ENCODE results near the gene UCK2. TPM values are rescaled to one million over a fixed set of nuclear protein-coding genes. Genes with fewer than 3 reads are reported as not detected.
A peak's percentile ranks its signal among the peaks of the same experiment; 100 is the strongest.

UCK2 gene
- total and polyA plus RNA-seq, 9 of the 15 experiments (the other 6 are each of a cell fraction or from before 2014, with no cell fraction given): 71.6 to 145 (median 95.8) TPM

- H2AFZ ChIP-seq (ENCODE audit: low read depth, low read length): no peak overlapping the region
- no peak overlapping the region; the same call in 2 of the 3 replicates for H3K27ac ChIP-seq (ENCODE audit: extremely low read depth, low read depth, low read length)
- H3K9ac ChIP-seq (ENCODE audit: insufficient read depth in 1 of 2, low read depth in 2 of 2, low read length in 2 of 2): no peak overlapping the region
- no TSS peak for BruUV-seq (replicated peaks)
- 81% methylated on average over 5 of the region's 5 CpGs for WGBS (ENCODE audit: insufficient coverage, low coverage, missing lambda C conversion rate)
- ATAC-seq: peak; percentile 16; the same call in 2 of the 3 replicates
- TF ChIP-seq PURB (CRISPR knock-in tag; IDR thresholded peaks at IDR 0.05; ENCODE audit: low read depth): no peak
- peak in 1 of 2 experiments; percentile 9; a peak in 1 of 4 replicates for TF ChIP-seq RAD21 (CRISPR knock-in tag; conservative IDR thresholded peaks at IDR 0.05 in 1 of 2, IDR thresholded peaks at IDR 0.05 in 1 of 2)
- no peak for TF ChIP-seq FOXA3 (CRISPR knock-in tag; conservative IDR thresholded peaks at IDR 0.05 in 1 of 2, IDR thresholded peaks at IDR 0.05 in 1 of 2)
- TF ChIP-seq GTF2A2 (tag; IDR thresholded peaks at IDR 0.05): no peak
- no peak for TF ChIP-seq NR2F6 (CRISPR knock-in tag; IDR thresholded peaks at IDR 0.05)
- H3K4me2 ChIP-seq (ENCODE audit: insufficient read depth, low read length): no peak overlapping the region
- in situ Hi-C loops (cut with MboI) (no loop called here), intact Hi-C loops (cut with micrococcal nuclease) (no loop called here)
- CTCF ChIA-PET (ENCODE audit: low intra/inter-chr PET ratio): no interaction called here
- H3K4me1 ChIP-seq (replicated peaks in 1 of 2; ENCODE audit: control insufficient read depth in 2 of 2, insufficient read depth in 2 of 2, low read length in 2 of 2): peaks cover 2 to 15% of the 10 kb centered on the region in 2 experiments; a peak in 4 of 5 replicates
- H4K20me1 ChIP-seq (replicated peaks; ENCODE audit: control insufficient read depth, insufficient read depth, low read length): peaks cover 19% of the 10 kb centered on the region
- peaks cover 95% of the 10 kb centered on the region for H3K79me2 ChIP-seq (ENCODE audit: control insufficient read depth, insufficient read depth, low read length)
- no peaks in the 10 kb centered on the region for H3K9me3 ChIP-seq (replicated peaks; ENCODE audit: control insufficient read depth, insufficient read depth, low read depth, low read length)
- peaks cover 9% of the 10 kb centered on the region for H3K9me1 ChIP-seq (ENCODE audit: control insufficient read depth, insufficient read depth, low read length)
- peaks cover 22% of the 10 kb centered on the region for H3K36me3 ChIP-seq (ENCODE audit: control insufficient read depth, insufficient read depth, low read length)
- FAIRE-seq: no peak
- H3K27me3 ChIP-seq (ENCODE audit: control insufficient read depth in 2 of 2, insufficient read depth in 2 of 2, low read length in 2 of 2): no peaks in the 10 kb centered on the region
- POLR2A ChIA-PET: interaction anchor here (1.0 to 1.1 kb wide), 2 partner anchors 21 to 37 kb away, joined by 3 read pairs; no protein-coding TSS in a partner anchor
- H3K4me3 ChIP-seq: no peak overlapping the region
- no peak for DNase-seq (ENCODE audit: extremely low read depth in 1 of 4, low spot score in 3 of 4)
Observed at GRCh38 chr1:165862448-165862847, 35.0 kb downstream of the UCK2 start.

- Histone ChIP-seq H3K79me2 (ENCODE audit: control insufficient read depth, insufficient read depth, low read length) (peaks cover 95% of the 10 kb centered on the region), H3K4me3 (no peak overlapping the region), H4K20me1 (replicated peaks; ENCODE audit: control insufficient read depth, insufficient read depth, low read length) (peaks cover 14% of the 10 kb centered on the region), H2AFZ (ENCODE audit: low read depth, low read length) (no peak overlapping the region), H3K9me3 (replicated peaks; ENCODE audit: control insufficient read depth, insufficient read depth, low read depth, low read length) (no peaks in the 10 kb centered on the region), H3K4me1 (replicated peaks in 1 of 2; ENCODE audit: control insufficient read depth in 2 of 2, insufficient read depth in 2 of 2, low read length in 2 of 2) (peaks cover 0 to 13% of the 10 kb centered on the region in 2 experiments; a peak in 3 of 5 replicates), H3K9me1 (ENCODE audit: control insufficient read depth, insufficient read depth, low read length) (peaks cover 4% of the 10 kb centered on the region), H3K27ac (ENCODE audit: extremely low read depth, low read depth, low read length) (no peak overlapping the region), H3K4me2 (ENCODE audit: insufficient read depth, low read length) (no peak overlapping the region), H3K36me3 (ENCODE audit: control insufficient read depth, insufficient read depth, low read length) (peaks cover 22% of the 10 kb centered on the region), H3K27me3 (ENCODE audit: control insufficient read depth in 2 of 2, insufficient read depth in 2 of 2, low read length in 2 of 2) (no peaks in the 10 kb centered on the region), H3K9ac (ENCODE audit: insufficient read depth in 1 of 2, low read depth in 2 of 2, low read length in 2 of 2) (no peak overlapping the region)
- in situ Hi-C loops (cut with MboI) (no loop called here), intact Hi-C loops (cut with micrococcal nuclease) (no loop called here)
- DNase-seq (ENCODE audit: extremely low read depth in 1 of 4, low spot score in 3 of 4) (no peak), ATAC-seq (no peak), FAIRE-seq (no peak)
- BruUV-seq (replicated peaks): no TSS peak
- WGBS (ENCODE audit: insufficient coverage, low coverage, missing lambda C conversion rate): 60% methylated on average over 2 of the region's 2 CpGs
- POLR2A ChIA-PET: interaction anchor here (0.8 kb wide), 1 partner anchor 80 kb away, joined by 3 read pairs; no protein-coding TSS in a partner anchor
- CTCF ChIA-PET (ENCODE audit: low intra/inter-chr PET ratio): interaction anchor here (0.6 kb wide), 1 partner anchor 141 kb away, joined by 3 read pairs; no protein-coding TSS in a partner anchor
- TF ChIP-seq ZBTB1 (CRISPR knock-in tag; IDR thresholded peaks at IDR 0.05; ENCODE audit: borderline replicate concordance, low read depth) (no peak), NFIC (IDR thresholded peaks at IDR 0.05) (no peak), ZBTB7A (IDR thresholded peaks at IDR 0.05; ENCODE audit: borderline replicate concordance, control insufficient read depth, low read depth, low read length) (no peak), TCF15 (CRISPR knock-in tag; IDR thresholded peaks at IDR 0.05) (no peak), FOXK2 (conservative IDR thresholded peaks at IDR 0.05 in 1 of 2, IDR thresholded peaks at IDR 0.05 in 1 of 2; ENCODE audit: low read depth in 2 of 2) (no peak), PTTG1 (tag; IDR thresholded peaks at IDR 0.05; ENCODE audit: low read depth) (no peak), GATAD2A (IDR thresholded peaks at IDR 0.05) (no peak), ZNF133 (CRISPR knock-in tag; IDR thresholded peaks at IDR 0.05) (no peak)
Observed at GRCh38 chr1:165863346-165863745, 35.9 kb downstream of the UCK2 start.

Measured in K562 (cell line).